Activated naive CD4-positive, alpha-beta T cell treated with anti-CD3 and anti-CD28 coated beads, Interleukin-2, amount 10 ng/mL, durations not matched to agents 7 days and 5 days (primary cell): ENCODE measurements around the gene ORC5.

Experiments used
- CTCF ChIA-PET: fragments of 350-600 bp; sonication (Branson Sonifier 250); formaldehyde crosslinking; loops from one replicate; lab custom pipeline; 2021; ENCODE audit warnings: antibody characterized with exemption; lab: Charles Lee
- DNase-seq: peaks from one replicate; pipeline ENCODE4 v3.0.0-alpha.2; 2020
- H3K27ac Mint-ChIP-seq: one replicate; pipeline ENCODE4 v1.8.0; 2021; ENCODE audit warnings: mild to moderate bottlenecking, moderate library complexity, mixed read lengths
- H3K27me3 Mint-ChIP-seq: one replicate; pipeline ENCODE4 v1.8.0; 2021; ENCODE audit warnings: mild to moderate bottlenecking, mixed read lengths
- H3K36me3 Mint-ChIP-seq: one replicate; pipeline ENCODE4 v1.8.0; 2021; ENCODE audit warnings: mixed read lengths
- H3K4me1 Mint-ChIP-seq: one replicate; pipeline ENCODE4 v1.8.0; 2021; ENCODE audit warnings: mixed read lengths
- H3K4me3 Mint-ChIP-seq: one replicate; pipeline ENCODE4 v1.8.0; 2021; ENCODE audit warnings: mild to moderate bottlenecking, moderate library complexity, mixed read lengths
- H3K9me3 Mint-ChIP-seq: one replicate; pipeline ENCODE4 v1.8.0; 2021; ENCODE audit warnings: mixed read lengths

ORC5 gene

DNA sequence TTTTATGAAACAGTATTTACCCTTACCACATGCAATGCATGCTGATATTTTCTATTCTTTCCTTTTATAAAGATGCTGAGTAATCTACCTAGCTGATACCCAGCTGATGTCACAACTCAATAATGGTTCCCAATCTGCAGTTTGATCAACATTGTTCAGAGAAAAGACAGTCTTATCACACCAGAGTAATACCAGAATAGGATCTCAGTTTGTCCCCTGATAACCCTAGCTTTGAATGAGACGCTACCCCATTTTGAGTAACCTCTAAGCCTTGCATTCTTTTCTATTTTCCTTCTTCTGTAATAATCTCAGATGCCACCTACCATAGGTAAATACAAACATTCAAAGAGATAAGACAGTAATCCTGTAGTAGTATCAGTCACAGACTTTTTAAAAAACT is 118.8 kb downstream of the ORC5 start:
- CTCF ChIA-PET, result no interaction called here
- no peak overlapping the region for H3K27ac Mint-ChIP-seq
- no peak for DNase-seq
- H3K36me3 Mint-ChIP-seq, result no peaks in the 10 kb centered on the region
- peaks cover 8% of the 10 kb centered on the region for H3K27me3 Mint-ChIP-seq
- no peaks in the 10 kb centered on the region for H3K4me1 Mint-ChIP-seq
- no peak overlapping the region for H3K4me3 Mint-ChIP-seq
- H3K9me3 Mint-ChIP-seq, result no peaks in the 10 kb centered on the region
